Germinal center (tissue), 1 donor: ENCODE results near the gene PRR5L.

Experiments used
- DNase-seq: peaks from one replicate; pipeline ENCODE4 v3.0.0; 2012; ENCODE audit warnings: mixed read lengths, low spot score

Gene PRR5L

GRCh38 chr11:36326524-36327419, 30.7 kb downstream of the PRR5L start:
- DNase-seq, result peak; percentile 24

DNA sequence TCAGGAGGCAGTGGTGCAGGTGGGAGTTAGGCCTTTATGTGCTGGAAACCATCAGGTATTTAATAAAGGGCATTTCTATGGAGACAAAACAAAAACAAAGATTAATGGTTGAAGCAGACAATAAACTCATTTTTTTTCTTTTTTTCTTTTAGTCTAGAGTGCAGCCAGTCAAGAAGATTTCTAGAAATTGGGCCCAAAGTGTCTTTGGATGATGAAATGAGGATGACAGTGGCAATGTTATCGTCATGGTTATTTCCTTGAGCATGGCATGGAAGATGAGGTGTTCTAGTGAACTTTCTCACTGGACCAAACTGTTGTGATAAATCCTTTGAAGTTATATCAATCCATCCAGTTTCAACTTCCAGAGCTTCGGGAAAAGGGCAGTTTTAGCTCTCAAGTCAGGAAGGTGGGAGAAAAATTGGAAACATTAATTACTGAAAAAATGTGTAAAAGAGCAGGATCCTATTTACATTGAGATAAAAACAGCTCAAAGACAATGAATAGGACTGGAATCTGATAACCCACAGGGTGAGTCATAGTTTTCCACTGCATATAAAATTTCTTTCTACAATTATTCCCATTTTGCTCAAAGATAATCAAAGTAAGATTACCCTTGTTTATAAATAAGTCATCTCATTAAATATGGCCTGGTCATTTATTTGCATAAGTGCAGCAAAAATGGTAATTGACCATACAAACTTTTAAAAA, 33.0 kb downstream of the PRR5L start:
- DNase-seq, result no peak

GRCh38 chr11:36330411-36330810, 34.3 kb downstream of the PRR5L start:
- DNase-seq, result no peak

DNA sequence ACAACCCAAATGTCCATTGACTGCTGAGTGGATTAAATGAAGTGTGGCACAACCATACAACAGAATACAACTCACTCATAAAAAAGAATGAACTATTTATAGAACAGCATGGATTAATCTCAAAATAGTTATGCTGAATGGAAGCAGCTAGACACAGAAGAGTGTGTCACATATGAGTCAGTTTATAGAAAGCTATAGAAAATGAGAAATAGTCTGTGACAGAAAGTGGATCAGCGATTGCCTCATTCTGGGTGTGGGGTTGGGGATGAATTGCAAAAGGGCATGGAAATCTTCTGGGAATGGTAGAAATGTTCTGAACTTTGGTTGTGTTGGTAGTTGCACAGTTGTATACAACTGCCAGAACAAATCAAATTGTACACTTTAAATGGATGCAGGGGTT, 37.4 kb downstream of the PRR5L start:
- DNase-seq, result no peak

DNA sequence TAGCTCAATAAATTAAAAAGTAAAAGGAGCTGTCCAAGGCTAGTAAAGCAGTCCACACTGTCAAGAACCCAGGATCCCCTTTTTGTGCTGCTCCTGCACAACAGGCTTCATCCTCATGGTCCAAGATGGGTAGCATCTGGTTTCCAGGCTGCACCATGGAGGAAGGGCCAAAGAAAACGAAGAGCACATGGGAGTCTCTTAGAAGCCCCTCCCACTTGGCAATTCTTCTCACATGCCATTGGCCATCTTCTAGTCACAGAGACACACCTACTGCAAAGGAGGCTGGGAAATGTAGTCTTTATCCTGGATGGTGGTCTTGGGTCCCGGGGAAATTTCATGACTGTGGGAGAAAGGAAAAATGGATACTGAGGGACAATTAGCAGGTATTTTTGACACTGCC, 37.8 kb downstream of the PRR5L start:
- peak; percentile 19 for DNase-seq

DNA sequence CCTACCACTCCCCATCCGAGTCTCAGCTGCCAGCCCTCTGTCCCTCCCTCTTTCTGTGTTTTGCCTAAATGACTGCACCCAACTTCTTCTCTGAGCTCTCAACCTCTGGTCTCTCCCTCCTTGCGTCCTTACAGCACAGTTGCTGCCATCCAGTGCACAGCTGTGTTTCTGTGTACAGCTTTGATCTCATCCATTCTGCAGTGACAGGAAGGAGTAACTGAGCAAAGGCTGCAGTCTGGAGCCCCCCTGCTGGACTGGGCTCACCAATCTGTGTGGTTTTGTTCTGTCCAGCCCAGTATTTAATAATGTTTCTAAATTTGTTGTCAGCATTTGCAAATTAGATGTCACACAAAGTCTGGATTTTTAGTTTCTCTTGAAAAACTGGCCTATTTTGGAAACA, 43.8 kb downstream of the PRR5L start:
- DNase-seq, result no peak

GRCh38 chr11:36340897-36341296, 44.8 kb downstream of the PRR5L start:
- no peak for DNase-seq

DNA sequence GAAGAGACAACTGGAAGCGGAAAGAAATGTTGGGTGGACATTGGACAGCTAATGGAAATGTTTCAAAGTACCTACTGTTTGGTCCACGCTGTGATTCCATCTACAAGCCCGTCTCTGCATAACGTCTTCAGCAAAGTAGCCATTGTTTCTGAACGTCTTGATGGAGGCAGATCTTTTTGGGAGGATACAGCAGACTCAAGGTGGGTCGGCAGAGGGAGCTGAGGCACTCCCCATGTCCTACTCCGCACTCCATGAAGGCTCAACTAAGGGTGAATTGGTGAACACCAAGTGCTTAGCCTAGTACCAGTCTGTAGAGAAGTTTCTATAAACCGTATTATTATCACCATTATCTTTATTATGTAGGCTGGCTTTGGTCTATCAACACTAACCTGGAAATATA, 45.8 kb downstream of the PRR5L start:
- DNase-seq, result no peak

GRCh38 chr11:36342327-36342726, 46.2 kb downstream of the PRR5L start:
- DNase-seq, result no peak

DNA sequence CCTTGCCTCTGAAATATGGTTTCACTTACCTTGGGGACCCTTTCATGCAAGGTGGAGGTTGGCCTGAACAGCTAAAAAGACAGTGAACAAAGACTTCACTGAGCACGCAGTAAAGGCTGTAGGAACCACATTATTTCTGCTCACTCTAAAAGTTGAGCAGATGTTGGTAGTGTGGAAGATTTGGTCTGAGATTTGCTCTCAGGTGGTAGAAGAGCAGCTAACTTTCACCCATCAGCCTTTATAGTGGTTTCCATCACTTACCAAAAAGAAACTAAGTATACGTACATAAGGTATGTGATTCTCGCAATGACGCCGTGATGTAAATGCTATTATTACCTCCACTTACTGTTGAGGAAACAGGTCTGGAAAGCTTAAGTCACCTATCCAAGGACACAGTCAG, 47.3 kb downstream of the PRR5L start:
- DNase-seq, result no peak

DNA sequence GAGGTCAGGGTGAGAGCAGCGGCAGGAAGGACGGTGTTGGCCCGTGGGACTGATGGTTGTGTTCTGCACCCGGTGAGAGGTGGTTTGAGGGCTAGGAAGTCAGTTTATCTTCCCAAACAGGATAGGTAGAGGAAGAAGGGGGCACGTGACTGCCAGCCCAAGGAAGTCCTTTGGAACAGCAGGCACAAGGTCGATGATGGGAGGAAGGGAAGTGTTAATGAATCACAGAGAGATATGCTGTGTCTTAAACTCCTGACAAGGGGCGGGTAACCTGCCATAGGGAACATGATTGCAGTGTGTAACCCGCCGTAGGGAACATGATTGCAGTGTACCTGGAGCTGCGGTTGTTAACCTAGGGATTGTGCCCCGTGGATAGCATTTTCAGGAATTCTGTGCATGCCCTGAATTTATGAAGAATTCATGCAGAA, 49.0 kb downstream of the PRR5L start:
- no peak for DNase-seq

DNA sequence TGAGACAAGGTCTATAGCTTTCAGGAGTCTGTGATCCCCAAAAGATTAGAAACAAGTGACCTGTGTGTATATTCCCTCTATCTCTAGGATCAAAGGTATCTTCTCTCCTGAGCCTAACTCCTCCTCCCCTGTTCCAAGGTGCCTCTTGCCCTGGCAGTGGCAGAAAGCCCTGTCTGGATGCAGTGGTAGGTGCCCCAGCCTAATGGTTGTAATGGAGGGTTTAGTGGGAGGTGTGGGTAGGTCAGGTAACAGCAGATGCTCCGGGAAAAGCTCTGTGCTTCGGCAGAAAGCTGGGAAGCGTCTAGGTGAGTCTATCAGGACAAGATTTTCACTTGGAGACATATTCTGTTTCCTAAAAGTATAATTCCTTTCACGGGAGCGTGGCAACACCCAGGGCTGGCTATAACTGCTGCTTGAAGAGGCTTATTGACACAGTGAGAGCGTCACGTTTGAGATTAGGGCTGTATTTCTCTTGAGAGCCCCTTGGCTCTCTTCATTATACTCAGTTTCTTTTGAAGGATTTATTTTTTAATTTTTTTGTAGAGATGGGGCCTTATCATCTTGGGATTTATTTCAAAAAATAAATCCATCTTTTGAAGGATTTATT, 49.5 kb downstream of the PRR5L start:
- DNase-seq, result no peak

GRCh38 chr11:36346562-36347383, 50.7 kb downstream of the PRR5L start:
- DNase-seq, result no peak

- no peak for DNase-seq
Observed at GRCh38 chr11:36347384-36347906, 51.4 kb downstream of the PRR5L start.

GRCh38 chr11:36349351-36350136, 53.5 kb downstream of the PRR5L start:
- DNase-seq, result no peak

DNA sequence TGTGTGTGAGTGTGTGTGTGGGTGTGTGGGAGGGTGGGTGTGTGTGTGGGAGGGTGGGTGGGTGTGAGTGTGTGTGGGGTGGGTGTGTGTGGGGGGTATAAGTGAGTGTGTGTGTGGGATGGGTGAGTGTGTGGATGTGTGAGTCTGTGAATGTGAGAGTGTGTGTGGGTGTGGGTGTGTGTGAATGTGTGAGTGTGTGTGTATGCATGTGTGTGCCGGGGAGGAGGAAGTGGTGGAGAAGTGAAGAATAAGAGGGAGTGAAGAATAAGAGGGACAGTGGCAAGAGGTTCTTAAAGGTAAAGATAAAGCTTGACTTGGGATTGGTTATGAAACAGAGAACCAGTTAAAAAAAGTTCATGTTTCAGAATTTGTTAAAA, 54.0 kb downstream of the PRR5L start:
- no peak for DNase-seq

GRCh38 chr11:36352922-36353321, 56.8 kb downstream of the PRR5L start:
- no peak for DNase-seq

DNA sequence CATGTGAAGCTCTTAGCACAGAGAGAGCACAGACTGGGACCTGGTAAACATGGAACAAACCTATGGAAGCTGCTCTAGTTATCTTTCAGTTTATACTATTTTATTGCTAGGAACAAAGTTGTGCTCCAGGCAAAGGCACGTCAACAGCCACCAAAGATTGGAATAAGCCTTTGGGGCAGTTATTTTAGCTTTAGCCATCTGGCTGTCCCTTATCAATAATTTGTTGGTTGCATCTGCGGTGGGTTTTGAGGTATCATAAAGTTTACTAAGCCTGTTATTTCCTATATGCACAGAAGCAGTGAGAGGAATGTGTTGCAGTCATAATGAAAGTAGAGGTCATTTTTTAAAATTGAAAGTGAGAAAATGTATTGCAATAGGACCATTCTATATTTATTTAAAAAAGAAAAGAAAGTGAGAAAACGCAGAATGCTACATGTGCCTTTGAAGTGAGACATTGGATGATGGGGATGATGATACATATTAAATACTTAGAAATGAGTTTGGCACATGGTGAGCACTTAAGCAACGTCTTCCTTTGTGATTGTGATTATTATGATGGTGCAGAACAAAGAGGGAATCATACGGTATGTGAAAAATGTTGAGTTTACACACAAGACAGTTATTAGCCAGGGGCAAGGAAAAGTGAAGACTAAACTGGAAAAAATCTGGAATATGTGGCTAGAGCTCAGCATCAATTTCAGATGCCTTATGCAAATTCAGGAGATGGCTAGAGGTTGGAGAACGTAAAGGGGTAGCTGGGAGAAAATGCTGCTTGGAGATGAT, 58.3 kb downstream of the PRR5L start:
- no peak for DNase-seq

DNA sequence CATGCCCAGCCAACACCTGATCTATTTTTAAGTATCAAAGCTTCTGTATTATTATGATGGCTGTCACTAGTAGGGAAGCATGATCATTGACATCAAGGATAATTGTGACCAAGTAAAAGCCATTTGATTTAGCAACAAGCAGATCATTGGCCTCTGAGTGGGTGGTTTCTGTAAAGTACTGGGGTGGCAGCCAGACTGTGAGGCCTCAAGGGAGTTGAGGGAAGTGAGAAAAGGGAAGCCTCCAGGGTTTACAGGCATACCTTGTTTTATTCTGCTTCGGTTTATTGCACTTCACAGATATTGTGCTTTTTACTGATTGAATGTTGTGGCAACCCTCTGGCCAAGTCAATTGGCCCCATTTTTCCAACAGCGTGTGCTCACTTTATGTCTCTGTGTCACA, 60.1 kb downstream of the PRR5L start:
- DNase-seq, result peak; percentile 73

DNA sequence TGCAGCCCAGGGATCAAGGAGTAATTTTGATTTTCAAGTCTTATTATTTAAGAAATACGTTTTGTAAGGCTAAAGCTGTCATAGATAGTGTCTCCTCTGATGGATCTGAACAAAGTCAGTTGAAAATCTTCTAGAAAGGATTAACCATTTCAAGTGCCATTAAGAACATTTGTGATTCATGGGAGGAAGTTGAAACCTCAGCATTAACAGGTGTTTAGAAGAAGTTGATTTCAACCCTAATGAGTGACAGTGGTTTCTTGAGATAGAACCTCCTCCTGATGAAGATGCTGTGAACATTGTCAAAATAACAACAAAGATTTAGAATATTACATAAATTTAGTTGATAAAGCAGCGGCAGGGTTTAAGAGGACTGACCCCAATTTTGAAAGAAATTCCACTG, 61.7 kb downstream of the PRR5L start:
- no peak for DNase-seq
